H1 (cell line): ENCODE results near the gene TRAPPC2L. TPM values are rescaled to one million over a fixed set of nuclear protein-coding genes. Genes with fewer than 3 reads are reported as not detected.

Experiments
- CTCF ChIA-PET: fragments of 300-600 bp; sonication (Branson Sonifier 250); formaldehyde crosslinking; loops from one replicate; lab custom pipeline; 2021; ENCODE audit not compliant: partially characterized antibody; lab: Charles Lee
- POLR2A ChIA-PET: fragments of 300-600 bp; sonication (Branson Sonifier 250); formaldehyde crosslinking; loops from one replicate; lab custom pipeline; 2021; ENCODE audit warnings: inconsistent platforms; ENCODE audit not compliant: partially characterized antibody; lab: Charles Lee
- DNase-seq, 2 experiments: peaks; one replicate each; pipeline versions ENCODE4 v3.0.0 to v3.0.0-alpha.2; 2010 to 2022; ENCODE audit warnings: low spot score in 2 of 2, low read depth in 1 of 2, mixed read lengths in 1 of 2
- FAIRE-seq: peaks from 2 replicates; lab custom pipeline; 2011; peaks lifted over from hg19 to GRCh38; lab: Jason Lieb, UNC
- H2AFZ ChIP-seq: 2 replicates; pipeline ENCODE4 v1.8.1; 2012; ENCODE audit warnings: low read length, inconsistent platforms
- H2AK5ac ChIP-seq: 2 replicates; pipeline ENCODE4 v1.6.1; 2013; ENCODE audit warnings: low read depth, low read length
- H2BK120ac ChIP-seq: replicated peaks from 2 replicates; pipeline ENCODE3; 2013; ENCODE audit warnings: low read depth, low read length, inconsistent platforms
- H2BK12ac ChIP-seq: 2 replicates; pipeline ENCODE4 v1.6.1; 2013; ENCODE audit warnings: low read depth, low read length
- H2BK15ac ChIP-seq: 2 replicates; pipeline ENCODE4 v1.6.1; 2013; ENCODE audit warnings: low read length
- H2BK20ac ChIP-seq: 2 replicates; pipeline ENCODE4 v1.6.1; 2013; ENCODE audit warnings: low read length
- H2BK5ac ChIP-seq: 2 replicates; pipeline ENCODE4 v1.6.1; 2013; ENCODE audit warnings: low read depth, low read length
- H3K14ac ChIP-seq: 2 replicates; pipeline ENCODE4 v1.6.1; 2013; ENCODE audit warnings: inconsistent platforms; ENCODE audit not compliant: insufficient read length
- H3K18ac ChIP-seq: 2 replicates; pipeline ENCODE4 v1.6.1; 2013; ENCODE audit warnings: low read length; ENCODE audit errors: extremely low read depth
- H3K23ac ChIP-seq: 2 replicates; pipeline ENCODE4 v1.6.1; 2013; ENCODE audit warnings: inconsistent platforms; ENCODE audit not compliant: insufficient read length
- H3K23me2 ChIP-seq: 2 replicates; pipeline ENCODE4 v1.6.1; 2013; ENCODE audit warnings: low read depth, low read length
- H3K27ac ChIP-seq: 2 replicates; pipeline ENCODE4 v1.6.1; 2011; ENCODE audit warnings: low read depth, low read length, inconsistent platforms
- H3K27me3 ChIP-seq, 4 experiments: replicated peaks in 1 of 4; 1 replicate in 1 of 4; 2 replicates in 3 of 4; pipeline versions ENCODE4 v1.6.1 to v1.8.1; 2011 to 2013; ENCODE audit warnings: low read length in 3 of 4, mild to moderate bottlenecking in 3 of 4, inconsistent platforms in 2 of 4, mixed read lengths in 2 of 4, moderate library complexity in 1 of 4; ENCODE audit not compliant: control insufficient read depth in 3 of 4, insufficient read depth in 3 of 4; ENCODE audit errors: extremely low read depth in 1 of 4
- H3K36me3 ChIP-seq, 4 experiments: 2 replicates each; pipeline versions ENCODE4 v1.6.1 to v1.8.1; 2011 to 2013; ENCODE audit warnings: mild to moderate bottlenecking in 4 of 4, low read length in 3 of 4, moderate library complexity in 2 of 4, control low read depth in 1 of 4, inconsistent platforms in 1 of 4; ENCODE audit not compliant: insufficient read depth in 4 of 4, control insufficient read depth in 2 of 4
- H3K4ac ChIP-seq: replicated peaks from 2 replicates; pipeline ENCODE3; 2013; ENCODE audit warnings: low read length, low read depth, mixed read lengths, inconsistent platforms; ENCODE audit not compliant: insufficient read length
- H3K4me1 ChIP-seq, 4 experiments: replicated peaks in 1 of 4; 1 replicate in 1 of 4; 2 replicates in 3 of 4; pipeline versions ENCODE4 v1.6.1 to v1.8.1; 2011 to 2013; ENCODE audit warnings: low read length in 3 of 4, inconsistent platforms in 2 of 4, mixed read lengths in 1 of 4; ENCODE audit not compliant: insufficient read depth in 4 of 4, control insufficient read depth in 3 of 4
- H3K4me2 ChIP-seq, 2 experiments: 2 replicates each; pipeline versions ENCODE4 v1.6.1 to v1.8.1; 2011 to 2013; ENCODE audit warnings: low read depth in 2 of 2, low read length in 2 of 2, control low read depth in 1 of 2, inconsistent platforms in 1 of 2, mild to moderate bottlenecking in 1 of 2; ENCODE audit not compliant: insufficient read depth in 1 of 2
- H3K4me3 ChIP-seq, 4 experiments: fragments of 200-600, 300-600 bp in 1 of 4; sonication (generic), shearing (Covaris generic), sonication (Bioruptor Twin) in 1 of 4; 2 replicates each; pipeline versions ENCODE4 v1.5.1 to v1.8.1; 2011 to 2016; ENCODE audit warnings: low read length in 4 of 4, low read depth in 3 of 4, control low read depth in 2 of 4, inconsistent platforms in 2 of 4, mild to moderate bottlenecking in 2 of 4, mixed read lengths in 1 of 4, moderate library complexity in 1 of 4; ENCODE audit not compliant: insufficient read depth in 2 of 4; ENCODE audit errors: extremely low read depth in 1 of 4
- H3K56ac ChIP-seq: replicated peaks from 2 replicates; pipeline ENCODE3; 2013; ENCODE audit warnings: low read depth, mild to moderate bottlenecking, mixed read lengths, low read length, inconsistent platforms; ENCODE audit not compliant: insufficient read length
- H3K79me1 ChIP-seq: 2 replicates; pipeline ENCODE4 v1.6.1; 2013; ENCODE audit warnings: low read depth, low read length, control low read depth
- H3K79me2 ChIP-seq, 2 experiments: 2 replicates each; pipeline versions ENCODE4 v1.6.1 to v1.8.1; 2012 to 2013; ENCODE audit warnings: low read length in 2 of 2, mild to moderate bottlenecking in 2 of 2, inconsistent platforms in 1 of 2; ENCODE audit not compliant: insufficient read depth in 2 of 2, control insufficient read depth in 1 of 2
- H3K9ac ChIP-seq, 4 experiments: replicated peaks in 1 of 4; 1 replicate in 1 of 4; 2 replicates in 3 of 4; pipeline versions ENCODE4 v1.6.1 to v1.8.1; 2011 to 2013; ENCODE audit warnings: low read depth in 3 of 4, low read length in 3 of 4, control low read depth in 2 of 4, mild to moderate bottlenecking in 2 of 4, moderate library complexity in 2 of 4, inconsistent platforms in 1 of 4; ENCODE audit errors: extremely low read depth in 1 of 4
- H3K9me3 ChIP-seq, 2 experiments: 2 replicates each; pipeline versions ENCODE4 v1.6.1 to v1.8.1; 2012 to 2013; ENCODE audit warnings: mild to moderate bottlenecking in 2 of 2, moderate library complexity in 2 of 2, control low read depth in 1 of 2, inconsistent platforms in 1 of 2, low read depth in 1 of 2, low read length in 1 of 2, mixed read lengths in 1 of 2; ENCODE audit not compliant: insufficient read depth in 2 of 2
- H4K20me1 ChIP-seq, 2 experiments: replicated peaks in 1 of 2; 2 replicates each; pipeline versions ENCODE3 to v1.8.1; 2011 to 2013; ENCODE audit warnings: inconsistent platforms in 2 of 2, low read length in 2 of 2, mild to moderate bottlenecking in 1 of 2; ENCODE audit not compliant: insufficient read depth in 2 of 2, control insufficient read depth in 1 of 2
- H4K5ac ChIP-seq: 2 replicates; pipeline ENCODE4 v1.6.1; 2013; ENCODE audit warnings: low read length, low read depth, mixed read lengths, inconsistent platforms; ENCODE audit not compliant: insufficient read length
- H4K8ac ChIP-seq: 2 replicates; pipeline ENCODE4 v1.8.0; 2013; ENCODE audit warnings: mild to moderate bottlenecking, moderate library complexity, low read length, inconsistent platforms; ENCODE audit not compliant: insufficient read depth; ENCODE audit errors: extremely low read depth
- H4K91ac ChIP-seq: replicated peaks from 2 replicates; pipeline ENCODE3; 2013; ENCODE audit warnings: low read length, mixed read lengths, inconsistent platforms; ENCODE audit not compliant: insufficient read length
- CREB1 ChIP-seq: IDR thresholded peaks from 2 replicates; pipeline ENCODE4 v1.6.1; 2012; ENCODE audit warnings: inconsistent platforms
- CTCF ChIP-seq, 3 experiments: IDR thresholded peaks; 1 replicate in 2 of 3; 2 replicates in 1 of 3; pipeline versions ENCODE4 v1.5.1 to v1.6.1; 2011; ENCODE audit warnings: low read length in 3 of 3, mild to moderate bottlenecking in 3 of 3, inconsistent platforms in 2 of 3, low read depth in 1 of 3, moderate library complexity in 1 of 3; ENCODE audit not compliant: insufficient read depth in 1 of 3; ENCODE audit errors: control extremely low read depth in 1 of 3
- EGR1 ChIP-seq: IDR thresholded peaks from 2 replicates; pipeline ENCODE4 v1.6.1; 2011; ENCODE audit warnings: low read depth, low read length, borderline replicate concordance
- FOSL1 ChIP-seq: IDR thresholded peaks from 2 replicates; pipeline ENCODE4 v1.6.1; 2011; ENCODE audit warnings: mild to moderate bottlenecking, low read depth, low read length, moderate library complexity; ENCODE audit not compliant: insufficient read depth
- HDAC2 ChIP-seq, 2 experiments: fragments of 300-600 bp in 1 of 2; sonication (generic) in 1 of 2; IDR thresholded peaks; 2 replicates each; pipeline ENCODE4 v1.6.1; 2011 to 2012; ENCODE audit warnings: low read depth in 2 of 2, low read length in 2 of 2, mild to moderate bottlenecking in 2 of 2, moderate library complexity in 2 of 2, borderline replicate concordance in 1 of 2, inconsistent platforms in 1 of 2
- HDAC6 ChIP-seq: IDR thresholded peaks from one replicate; pipeline ENCODE4 v1.7.1; 2012; ENCODE audit warnings: low read depth, mild to moderate bottlenecking, inconsistent platforms, low read length, moderate library complexity
- JUND ChIP-seq: IDR thresholded peaks from 2 replicates; pipeline ENCODE4 v1.6.1; 2011; ENCODE audit warnings: mild to moderate bottlenecking, improper control_type of control experiment, low read length
- POLR2A ChIP-seq, 2 experiments: IDR thresholded peaks; 1 replicate in 1 of 2; 2 replicates in 1 of 2; pipeline ENCODE4 v1.6.1; 2011; ENCODE audit warnings: low read depth in 2 of 2, low read length in 2 of 2, mild to moderate bottlenecking in 2 of 2; ENCODE audit errors: control extremely low read depth in 1 of 2
- SP1 ChIP-seq: IDR thresholded peaks from 2 replicates; pipeline ENCODE4 v1.6.1; 2011; ENCODE audit warnings: low read depth, low read length
- SP2 ChIP-seq: IDR thresholded peaks from 2 replicates; pipeline ENCODE4 v1.6.1; 2012; ENCODE audit warnings: mild to moderate bottlenecking, low read length, inconsistent platforms
- ZNF274 ChIP-seq: IDR thresholded peaks from 2 replicates; pipeline ENCODE4 v1.7.0; 2012; ENCODE audit warnings: low read length, borderline replicate concordance; ENCODE audit errors: extremely low read depth
- WGBS, 2 experiments: shearing (Covaris generic) in 1 of 2; methylation state at CpG; one replicate each; pipeline versions ENCODE4 v1.1.6 to v1.1.7; 2013 to 2015; ENCODE audit warnings: low lambda C conversion rate in 2 of 2, mixed read lengths in 2 of 2, inconsistent platforms in 1 of 2, low coverage in 1 of 2, missing lambda C conversion rate in 1 of 2; ENCODE audit not compliant: insufficient replicate concordance in 2 of 2, insufficient coverage in 1 of 2, insufficient read length in 1 of 2; ENCODE audit errors: extremely low coverage in 1 of 2, missing lambda C conversion rate in 1 of 2; 5-methylcytosine and 5-hydroxymethylcytosine counted together
- polyA plus RNA-seq, 7 experiments: library from polyadenylated mRNA; depleted of rRNA in 3 of 7; stranded (reverse) in 5 of 7; unstranded in 2 of 7; fragments of >200 nt in 5 of 7; fragments of 200-250 nt in 2 of 7; gene quantifications; 1 replicate in 5 of 7; 2 replicates in 1 of 7; 4 replicates in 1 of 7; pipeline versions ENCODE4 v1.2.1 to v1.2.3, GENCODE V29; 2011 to 2013; ENCODE audit warnings: missing spikeins in 2 of 7, mixed read lengths in 2 of 7
- total RNA-seq: library from RNA; stranded (reverse); fragmentation: NEBNext Ultra II Directional; extraction: Animal tissue kit (Norgen Biotek cat#: 25700); gene quantifications from 2 replicates; pipeline ENCODE4 v1.2.1, GENCODE V29; 2021

TRAPPC2L gene
- total and polyA plus RNA-seq, 2 of the 8 experiments (the other 6 are each of a cell fraction or from before 2014, with no cell fraction given) = 98.7 to 133 TPM

- Histone ChIP-seq H2BK120ac (no peak overlapping the region), H3K36me3 (no peaks in the 10 kb centered on the region), H3K4me2 (no peak overlapping the region), H3K4me1 (no peaks in the 10 kb centered on the region; a peak in 1 of 7 replicates), H3K18ac (no peak overlapping the region), H3K56ac (no peak overlapping the region), H3K79me1 (no peaks in the 10 kb centered on the region), H2AFZ (no peak overlapping the region), H3K23ac (no peak overlapping the region), H3K4ac (no peak overlapping the region), H3K27me3 (no peaks in the 10 kb centered on the region), H4K91ac (no peak overlapping the region), H4K8ac (no peak overlapping the region), H4K20me1 (no peaks in the 10 kb centered on the region), H2BK12ac (no peak overlapping the region), H2BK15ac (no peak overlapping the region), H3K79me2 (no peaks in the 10 kb centered on the region), H3K14ac (no peak overlapping the region), H3K27ac (no peak overlapping the region), H3K9ac (no peak overlapping the region), H3K9me3 (no peaks in the 10 kb centered on the region; a peak in 1 of 4 replicates), H3K4me3 (no peak overlapping the region), H2BK20ac (no peak overlapping the region), H3K23me2 (no peaks in the 10 kb centered on the region), H4K5ac (no peak overlapping the region), H2AK5ac (no peak overlapping the region), H2BK5ac (no peak overlapping the region)
- DNase-seq (no peak), FAIRE-seq (no peak)
- 86% methylated on average over 29 of the region's 34 CpGs; no CpG with 5 or more reads in 1 of the 2 experiments for WGBS, 2 experiments
- POLR2A ChIA-PET = interaction anchor here (2.1 kb wide), 1 partner anchor 17 kb away, joined by 8 read pairs; no protein-coding TSS in a partner anchor
- CTCF ChIA-PET = interaction anchor here (1.2 kb wide), 1 partner anchor 30 kb away, joined by 3 read pairs; no protein-coding TSS in a partner anchor
- no peak for TF ChIP-seq CREB1
- no peak for TF ChIP-seq HDAC6
- no peak for TF ChIP-seq SP1
- TF ChIP-seq POLR2A (IDR thresholded peaks at IDR 0.05; ENCODE audit: control extremely low read depth in 1 of 2, low read depth in 2 of 2, low read length in 2 of 2) = no peak
- TF ChIP-seq SP2 = no peak
- TF ChIP-seq JUND = no peak
- no peak for TF ChIP-seq ZNF274
- no peak for TF ChIP-seq CTCF (IDR thresholded peaks at IDR 0.05; ENCODE audit: control extremely low read depth in 1 of 3, insufficient read depth in 1 of 3, low read depth in 1 of 3, low read length in 3 of 3)
- peak; percentile 99 for TF ChIP-seq EGR1
- peak; percentile 89; the same call in 1 of the 2 replicates for TF ChIP-seq FOSL1
- no peak for TF ChIP-seq HDAC2 (IDR thresholded peaks at IDR 0.05; ENCODE audit: borderline replicate concordance in 1 of 2, low read depth in 2 of 2, low read length in 2 of 2)
Measured at GRCh38 chr16:88874938-88875599, 18.1 kb downstream of the TRAPPC2L start.
